Dedifferentiated amniotic fluid mesenchymal stem cell (primary cell): ENCODE results near the gene RETSAT.
"Not testable (repeated sequence)": the region's sequence is repeated elsewhere in the genome, so short reads cannot be mapped to it uniquely, and the experiment has no call there.

ENCODE experiments used
- DNase-seq: peaks from one replicate; pipeline ENCODE4 v3.0.0-alpha.2; 2016; ENCODE audit errors: extremely low spot score

Gene RETSAT

GRCh38 chr2:85378257-85378656 lies 23.9 kb upstream of the RETSAT start:
- no peak for DNase-seq

GRCh38 chr2:85377083-85377482 lies 22.8 kb upstream of the RETSAT start:
- DNase-seq, result no peak

DNA sequence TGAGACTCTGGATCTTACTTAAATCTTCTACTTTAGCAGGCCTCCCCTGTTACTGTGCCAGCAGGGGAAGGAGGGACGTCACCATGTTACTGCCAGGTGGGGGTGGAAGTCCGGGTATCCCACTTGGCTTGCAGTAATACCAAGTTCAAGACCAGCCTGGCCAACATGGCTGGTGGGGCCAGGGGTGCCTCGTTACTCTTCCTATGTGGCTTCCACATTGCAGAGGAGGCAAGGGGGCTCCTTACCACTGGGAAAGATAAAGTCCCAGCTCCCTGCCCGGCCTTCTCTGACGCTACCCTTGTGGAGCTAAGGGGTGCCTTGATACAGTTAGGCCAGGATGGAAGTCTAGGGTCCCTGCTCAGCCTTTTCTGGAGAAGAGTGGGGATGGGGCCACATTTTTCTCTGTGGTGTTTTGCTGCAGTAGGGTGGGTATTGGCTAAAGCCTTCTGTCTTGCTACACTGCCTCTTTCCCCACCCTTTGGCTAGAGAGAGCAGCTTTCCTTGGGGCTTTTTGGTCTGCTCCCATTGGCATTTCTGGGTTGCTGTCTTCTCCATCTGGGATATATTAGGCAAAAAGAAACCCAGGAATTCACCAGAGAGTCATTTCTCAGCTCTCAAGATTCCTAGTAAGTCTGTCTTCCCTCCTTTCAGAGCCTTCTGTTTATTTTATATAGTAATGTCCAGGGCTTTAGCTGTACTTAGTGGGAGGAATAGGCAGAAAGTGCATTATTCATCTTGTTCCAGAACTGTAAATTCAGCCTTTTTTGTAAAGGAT lies 22.1 kb upstream of the RETSAT start:
- peak; percentile 87 for DNase-seq

GRCh38 chr2:85371045-85371444 lies 16.7 kb upstream of the RETSAT start:
- no peak for DNase-seq

DNA sequence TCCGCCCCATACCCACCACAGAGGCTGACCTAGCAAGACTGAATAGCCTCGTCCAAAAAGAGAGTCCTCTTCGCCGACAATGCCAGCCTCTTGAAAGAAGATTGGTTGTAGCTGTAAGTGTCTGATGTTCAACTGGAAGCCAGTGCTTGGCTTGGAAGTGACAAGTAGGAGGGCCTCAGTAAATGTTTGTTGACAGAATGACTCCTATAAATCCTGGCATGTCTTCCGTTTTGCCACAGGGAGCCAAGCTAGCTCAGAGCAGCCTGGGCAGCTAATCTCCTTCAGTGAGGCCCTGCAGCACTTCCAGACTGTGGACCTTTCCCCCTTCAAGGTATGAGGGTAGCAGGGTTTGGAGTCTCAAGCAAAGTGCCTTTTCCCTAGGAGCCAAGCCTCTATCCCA lies 15.2 kb upstream of the RETSAT start:
- no peak for DNase-seq

GRCh38 chr2:85368921-85369320 lies 14.6 kb upstream of the RETSAT start:
- DNase-seq, result no peak

DNA sequence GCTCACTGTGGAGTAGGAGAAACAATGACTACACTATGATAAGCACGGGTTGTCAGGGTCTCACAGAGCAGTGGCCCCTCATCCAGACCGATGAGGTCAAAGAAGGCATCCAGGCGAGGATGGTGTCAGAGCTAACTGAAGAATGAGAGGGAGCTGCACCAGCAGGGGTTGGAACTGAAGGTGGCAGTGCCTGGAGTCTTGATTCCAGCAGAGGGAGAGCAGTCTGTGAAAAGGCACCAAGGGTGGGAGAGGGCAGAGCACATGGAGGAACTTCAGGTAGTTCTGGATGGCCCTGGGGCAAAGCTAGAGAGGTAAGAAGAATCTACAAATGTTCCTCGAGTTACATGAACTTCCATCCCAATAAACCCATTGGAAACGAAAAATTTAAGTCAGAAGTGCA lies 12.9 kb upstream of the RETSAT start:
- DNase-seq, result no peak

DNA sequence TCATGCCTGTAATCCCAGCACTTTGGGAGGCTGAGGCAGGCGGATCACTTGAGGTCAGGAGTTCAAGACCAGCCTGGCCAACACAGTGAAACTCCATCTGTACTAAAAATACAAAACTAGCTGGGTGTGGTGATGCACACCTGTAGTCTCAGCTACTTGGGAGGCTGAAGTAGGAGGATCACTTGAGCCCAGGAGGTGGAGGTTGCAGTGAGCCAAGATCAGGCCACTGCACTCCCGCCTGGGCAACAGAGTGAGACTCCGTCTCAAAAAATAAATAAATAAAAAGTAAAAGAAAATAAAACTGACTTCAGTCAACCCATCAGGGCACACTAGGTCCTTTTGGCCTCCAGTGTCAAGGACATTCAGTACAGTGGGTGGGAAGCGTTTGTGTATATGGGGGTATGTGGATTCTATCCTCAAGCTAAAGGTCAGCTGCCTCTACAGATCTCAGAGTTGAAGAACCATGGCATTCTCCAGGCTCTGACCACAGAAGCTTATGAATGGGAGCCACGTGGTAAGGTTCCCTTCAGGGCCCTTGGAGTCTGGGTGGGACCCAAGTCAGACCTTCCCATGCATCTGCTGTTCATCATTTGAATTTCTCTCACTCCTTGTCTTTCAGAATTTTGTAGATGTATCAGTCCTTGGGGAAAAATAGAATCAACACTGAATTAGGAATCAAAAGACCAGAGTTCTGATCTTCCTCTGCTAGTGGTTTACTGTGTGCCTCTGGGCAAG lies 8.5 kb upstream of the RETSAT start:
- DNase-seq, result not testable (repeated sequence)

DNA sequence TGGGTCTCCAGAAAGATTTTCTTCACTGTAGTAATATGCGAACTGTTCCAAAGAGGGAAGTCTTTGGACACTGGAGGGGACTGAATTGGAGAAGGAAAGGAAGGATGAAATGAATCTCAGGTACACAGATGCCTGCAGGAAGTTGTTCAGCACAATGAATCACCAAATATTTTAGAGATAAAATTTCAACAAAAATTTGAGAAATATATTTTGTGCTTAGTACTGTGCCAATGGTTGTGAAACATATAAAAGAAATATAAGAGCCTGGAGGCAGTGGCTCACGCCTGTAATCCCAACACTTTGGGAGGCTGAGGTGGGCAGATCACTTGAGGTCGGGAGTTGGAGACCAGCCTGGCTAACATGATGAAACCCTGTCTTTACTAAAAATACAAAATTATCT lies 3.4 kb upstream of the RETSAT start:
- no peak for DNase-seq

- DNase-seq, result no peak
Measured at GRCh38 chr2:85356186-85356585, 1.9 kb upstream of the RETSAT start.

GRCh38 chr2:85355521-85355920 lies 1.2 kb upstream of the RETSAT start:
- no peak for DNase-seq

- DNase-seq, result no peak
Measured at GRCh38 chr2:85355073-85355410, 714 bp upstream of the RETSAT start.

DNA sequence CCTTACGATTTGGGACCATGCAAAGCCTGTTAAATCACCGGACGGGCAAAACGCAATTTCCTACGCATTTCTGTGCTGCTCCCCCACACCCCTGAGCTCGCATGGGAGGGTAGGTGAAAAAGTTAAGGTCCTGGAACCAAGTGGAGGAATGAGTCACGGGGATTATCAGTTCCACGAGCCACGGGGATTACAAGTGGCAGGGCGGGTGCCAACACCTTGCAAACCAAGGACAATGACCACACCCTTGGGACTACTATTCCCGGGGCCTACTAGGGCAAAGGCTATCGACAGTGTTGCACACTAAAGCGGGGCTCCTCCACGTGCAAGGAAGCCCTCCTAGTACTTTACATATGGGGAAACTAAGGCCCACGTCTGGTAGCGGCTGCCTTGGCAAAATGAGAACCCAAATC lies 447 bp downstream of the RETSAT start:
- no peak for DNase-seq

- no peak for DNase-seq
Measured at GRCh38 chr2:85347599-85347998, 6.7 kb downstream of the RETSAT start.

GRCh38 chr2:85344356-85344954 lies 9.9 kb downstream of the RETSAT start:
- no peak for DNase-seq

DNA sequence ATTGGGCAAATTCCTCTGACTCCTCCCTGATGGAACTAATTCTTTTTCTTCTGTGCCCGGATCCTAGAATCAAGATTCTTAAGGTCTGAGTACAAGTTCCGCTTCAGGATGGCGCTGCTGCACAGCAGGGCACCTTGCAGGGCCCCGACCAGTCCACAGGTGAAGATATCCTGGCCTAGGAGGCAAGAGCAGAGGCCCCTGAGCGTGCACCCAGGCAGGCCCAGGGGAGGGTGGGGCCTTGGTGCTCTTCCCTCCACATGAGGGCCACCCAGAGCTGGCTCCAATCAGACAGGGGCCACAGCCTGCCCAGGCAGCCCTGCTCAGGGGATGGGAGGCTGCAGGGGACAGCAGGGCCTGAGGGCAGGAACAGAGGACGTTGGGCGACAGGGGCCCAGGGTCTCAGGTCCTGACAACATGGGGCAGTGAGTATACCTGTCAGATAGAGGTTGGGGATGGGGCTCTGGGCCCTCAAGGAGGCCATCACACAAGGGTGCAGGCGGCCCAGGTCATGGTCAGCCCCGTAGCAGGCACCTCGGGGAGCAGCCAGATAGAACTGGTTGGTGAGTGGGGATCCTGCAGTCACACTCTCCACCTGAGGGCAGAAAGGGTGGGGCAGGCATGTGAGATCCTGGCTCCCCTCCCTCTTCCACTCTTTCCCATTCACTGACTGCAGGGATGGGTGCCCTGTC lies 11.0 kb downstream of the RETSAT start:
- DNase-seq, result not testable (repeated sequence)

- no peak for DNase-seq
Measured at GRCh38 chr2:85342156-85342555, 12.2 kb downstream of the RETSAT start.

DNA sequence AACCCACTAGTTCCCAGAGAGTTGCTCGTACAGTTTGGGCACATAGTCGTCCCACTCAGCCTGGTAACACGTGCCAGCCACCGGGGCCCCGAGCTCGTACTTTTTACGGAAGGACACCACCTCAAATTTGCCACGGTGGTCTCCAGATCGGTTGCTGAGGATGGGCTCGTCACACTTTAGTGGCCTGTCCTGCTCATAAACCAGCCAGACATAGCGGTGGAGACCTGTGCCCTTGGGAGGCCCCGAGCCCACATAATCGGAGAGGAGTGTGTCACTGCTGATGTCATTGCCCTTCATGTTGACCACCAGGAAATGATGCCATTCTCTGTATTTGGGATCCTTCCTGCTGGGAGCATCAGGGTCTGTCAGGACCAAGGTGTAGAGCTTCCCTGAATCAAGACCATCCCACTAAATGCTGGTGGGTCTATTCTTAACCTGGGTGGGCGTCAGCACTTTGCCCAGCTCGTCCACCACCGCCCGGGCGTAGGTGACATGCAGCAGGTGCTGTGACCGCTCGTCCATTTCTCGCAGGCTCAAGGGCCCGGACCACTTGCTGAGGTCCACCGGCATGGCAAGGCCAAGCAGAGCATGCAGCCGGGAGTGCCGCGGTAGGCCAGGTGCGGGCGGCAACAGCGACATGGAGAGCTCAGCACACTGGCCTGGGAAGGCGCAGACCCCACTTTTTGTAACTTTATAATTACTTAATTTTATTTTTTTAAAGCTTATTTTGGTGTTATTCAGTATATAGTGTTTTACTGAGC lies 12.9 kb downstream of the RETSAT start:
- no peak for DNase-seq

DNA sequence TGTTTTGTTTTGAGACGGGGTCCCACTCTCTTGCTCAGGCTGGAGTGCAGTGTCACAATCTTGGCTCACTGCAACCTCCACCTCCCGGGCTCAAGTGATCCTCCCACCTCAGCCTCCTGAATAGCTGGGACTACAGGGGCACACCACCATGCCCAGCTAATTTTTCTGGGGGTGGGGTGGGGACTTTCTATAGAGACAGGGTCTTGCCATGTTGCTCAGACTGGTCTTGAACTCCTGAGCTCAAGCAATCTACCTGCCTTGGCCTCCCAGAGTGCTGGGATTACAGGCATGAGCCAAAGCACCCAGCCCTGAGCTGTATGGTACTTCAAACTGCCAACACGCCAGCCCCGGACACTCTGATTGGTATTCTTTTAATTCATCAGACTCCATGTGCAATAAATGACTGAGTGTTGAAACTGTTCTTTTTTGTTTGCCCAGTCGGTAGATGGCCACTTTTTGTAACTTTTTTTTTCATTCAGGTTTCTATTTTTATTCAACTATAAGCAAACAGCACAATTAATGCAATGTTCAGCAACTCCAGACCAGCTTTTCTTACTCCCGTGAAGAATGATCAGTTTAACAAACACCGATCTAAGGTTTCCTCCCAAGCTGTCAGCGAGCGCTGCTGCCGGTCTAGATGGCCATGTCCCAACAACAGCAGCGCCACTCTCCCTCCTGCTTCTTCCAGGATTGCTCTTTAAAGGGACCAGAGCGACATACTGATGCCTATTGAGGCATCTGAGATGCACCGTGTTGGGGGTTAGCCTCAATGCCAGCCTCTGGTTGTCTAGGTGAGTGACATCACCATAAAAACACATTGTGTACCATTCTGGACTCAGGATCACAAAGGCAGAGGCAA lies 14.1 kb downstream of the RETSAT start:
- DNase-seq, result no peak

GRCh38 chr2:85334928-85335327 lies 19.4 kb downstream of the RETSAT start:
- DNase-seq, result no peak

GRCh38 chr2:85333877-85334276 lies 20.5 kb downstream of the RETSAT start:
- not testable (repeated sequence) for DNase-seq
